Astrocyte of the cerebellum (primary cell): ENCODE results near the gene DHRS4.
"Not testable (repeated sequence)": the region's sequence is repeated elsewhere in the genome, so short reads cannot be mapped to it uniquely, and the experiment has no call there.

Experiments used
- DNase-seq: peaks from one replicate; pipeline ENCODE4 v3.0.0-alpha.2; 2011; ENCODE audit warnings: low read depth
- H3K4me3 ChIP-seq: 2 replicates; pipeline ENCODE4 v1.5.1; 2011; ENCODE audit warnings: mild to moderate bottlenecking, low read depth, low read length, moderate library complexity
- CTCF ChIP-seq: IDR thresholded peaks from 2 replicates; pipeline ENCODE4 v1.5.1; 2012; ENCODE audit warnings: low read length, low read depth, moderate library complexity, mild to moderate bottlenecking; ENCODE audit errors: missing control alignments
- in situ Hi-C: cut with HindIII; loops from 2 replicates; pipeline ENCODE4 v1.10.0; 2017; ENCODE audit warnings: low sequenced_read_pairs

The DHRS4 gene

GRCh38 chr14:23937203-23937602 lies 16.4 kb upstream of the DHRS4 start:
- in situ Hi-C loops = no loop called here
- no peak for TF ChIP-seq CTCF
- no peak overlapping the region for H3K4me3 ChIP-seq
- DNase-seq = no peak

- no peak for TF ChIP-seq CTCF
- H3K4me3 ChIP-seq = no peak overlapping the region
- DNase-seq = no peak
- in situ Hi-C loops = no loop called here
Measured at GRCh38 chr14:23938823-23939222, 14.7 kb upstream of the DHRS4 start.

GRCh38 chr14:23939607-23940326 lies 13.8 kb upstream of the DHRS4 start:
- H3K4me3 ChIP-seq = no peak overlapping the region
- in situ Hi-C loops = no loop called here
- TF ChIP-seq CTCF = no peak
- DNase-seq = no peak

GRCh38 chr14:23941230-23941629 lies 12.3 kb upstream of the DHRS4 start:
- in situ Hi-C loops = no loop called here
- no peak for DNase-seq
- H3K4me3 ChIP-seq = no peak overlapping the region
- no peak for TF ChIP-seq CTCF

- in situ Hi-C loops = no loop called here
- no peak for TF ChIP-seq CTCF
- no peak for DNase-seq
- no peak overlapping the region for H3K4me3 ChIP-seq
Measured at GRCh38 chr14:23941669-23942068, 11.9 kb upstream of the DHRS4 start.

GRCh38 chr14:23942587-23942986 lies 11.0 kb upstream of the DHRS4 start:
- no peak overlapping the region for H3K4me3 ChIP-seq
- in situ Hi-C loops = no loop called here
- DNase-seq = no peak
- TF ChIP-seq CTCF = no peak

GRCh38 chr14:23949069-23949468 lies 4.5 kb upstream of the DHRS4 start:
- H3K4me3 ChIP-seq, DNase-seq, in situ Hi-C loops: not testable (repeated sequence)
